HG03469 (cell line): ENCODE results near the gene SMIM38.
"Not testable (repeated sequence)": the region's sequence is repeated elsewhere in the genome, so short reads cannot be mapped to it uniquely, and the experiment has no call there.

ENCODE experiments used
- ATAC-seq: cut with Tn5 transposase; IDR thresholded peaks from one replicate; pipeline ENCODE4 v1.9.1; 2021; ENCODE audit warnings: mild to moderate bottlenecking, moderate library complexity, moderate number of reproducible peaks; ENCODE audit not compliant: unreplicated experiment

The SMIM38 gene

GRCh38 chr11:69121621-69122325 lies 34.0 kb upstream of the SMIM38 start:
- ATAC-seq: no peak

- ATAC-seq: no peak
Measured at GRCh38 chr11:69122326-69122629, 33.5 kb upstream of the SMIM38 start.

GRCh38 chr11:69122630-69123431 lies 32.9 kb upstream of the SMIM38 start:
- no peak for ATAC-seq

- ATAC-seq: no peak
Measured at GRCh38 chr11:69123593-69124545, 31.9 kb upstream of the SMIM38 start.

GRCh38 chr11:69125861-69126260 lies 29.9 kb upstream of the SMIM38 start:
- no peak for ATAC-seq

- ATAC-seq: no peak
Measured at GRCh38 chr11:69126286-69126685, 29.4 kb upstream of the SMIM38 start.

GRCh38 chr11:69127081-69127850 lies 28.5 kb upstream of the SMIM38 start:
- no peak for ATAC-seq

GRCh38 chr11:69127884-69128283 lies 27.9 kb upstream of the SMIM38 start:
- no peak for ATAC-seq

GRCh38 chr11:69129053-69129452 lies 26.7 kb upstream of the SMIM38 start:
- ATAC-seq: no peak

- no peak for ATAC-seq
Measured at GRCh38 chr11:69129647-69130046, 26.1 kb upstream of the SMIM38 start.

GRCh38 chr11:69130654-69131053 lies 25.1 kb upstream of the SMIM38 start:
- ATAC-seq: no peak

- no peak for ATAC-seq
Measured at GRCh38 chr11:69131121-69131566, 24.6 kb upstream of the SMIM38 start.

- ATAC-seq: no peak
Measured at GRCh38 chr11:69131644-69132300, 24.0 kb upstream of the SMIM38 start.

- no peak for ATAC-seq
Measured at GRCh38 chr11:69132301-69132670, 23.4 kb upstream of the SMIM38 start.

- no peak for ATAC-seq
Measured at GRCh38 chr11:69133251-69133650, 22.5 kb upstream of the SMIM38 start.

- ATAC-seq: not testable (repeated sequence)
Measured at GRCh38 chr11:69134182-69134581, 21.6 kb upstream of the SMIM38 start.

GRCh38 chr11:69134957-69135356 lies 20.8 kb upstream of the SMIM38 start:
- ATAC-seq: no peak

- no peak for ATAC-seq
Measured at GRCh38 chr11:69135420-69136363, 20.0 kb upstream of the SMIM38 start.

- no peak for ATAC-seq
Measured at GRCh38 chr11:69136471-69136870, 19.3 kb upstream of the SMIM38 start.
